MG63 (cell line): ENCODE data around the gene TEX53. TPM values are rescaled to one million over a fixed set of nuclear protein-coding genes. Genes with fewer than 3 reads are reported as not detected.

ENCODE experiments used
- DNase-seq: peaks from one replicate; pipeline ENCODE4 v3.0.0-alpha.2; 2020
- H3K27me3 ChIP-seq: fragments of 250-450 bp; sonication (Bioruptor Pico); 2 replicates; pipeline ENCODE4 v1.5.1; 2020; ENCODE audit warnings: mild to moderate bottlenecking, moderate library complexity
- H3K36me3 ChIP-seq: fragments of 250-450 bp; sonication (Bioruptor Pico); 2 replicates; pipeline ENCODE4 v1.5.1; 2020; ENCODE audit warnings: mild to moderate bottlenecking, moderate library complexity
- H3K4me3 ChIP-seq: fragments of 250-450 bp; sonication (Bioruptor Pico); 2 replicates; pipeline ENCODE4 v1.5.1; 2020; ENCODE audit warnings: mild to moderate bottlenecking, moderate library complexity
- H3K9me3 ChIP-seq: fragments of 250-450 bp; sonication (Bioruptor Pico); 2 replicates; pipeline ENCODE4 v1.5.1; 2020; ENCODE audit warnings: mild to moderate bottlenecking, moderate library complexity
- total RNA-seq: library from RNA; depleted of rRNA; stranded (reverse); fragments of >200 nt; shearing (Covaris generic); gene quantifications from 2 replicates; pipeline ENCODE4 v1.2.3, GENCODE V29; 2014; ENCODE audit warnings: low replicate concordance; rRNA removed

TEX53 gene
- not detected in 2 replicates for total RNA-seq

DNA sequence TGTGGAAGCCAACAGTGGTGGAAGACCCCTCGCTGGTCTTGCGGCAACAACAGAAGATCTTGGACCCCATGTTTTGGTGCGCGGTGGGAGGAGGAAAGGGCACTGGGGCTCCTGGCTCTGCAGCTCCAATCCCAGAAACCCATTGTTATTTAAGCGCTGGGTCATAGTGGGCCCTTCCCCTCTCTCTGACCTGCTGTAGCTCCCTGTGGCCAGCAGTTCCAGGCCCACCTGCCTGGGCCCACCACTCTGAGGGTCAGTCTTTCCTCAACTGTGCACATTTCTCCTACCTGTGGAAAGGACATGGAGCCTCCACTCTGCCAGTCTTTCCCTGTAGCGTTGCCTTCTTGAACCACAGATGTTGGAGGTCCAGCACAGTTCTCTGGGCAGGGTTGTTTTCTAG lies at the start of gene TEX53:
TEX53 (minus strand) TSS at position 101 of the 400 bp plus-strand sequence; CDS start at position 70, 31 bp downstream.
- no peak for DNase-seq
- H3K36me3 ChIP-seq = no peaks in the 10 kb centered on the region
- no peak within 1 kb of the TSS for H3K4me3 ChIP-seq
- H3K9me3 ChIP-seq = no peaks in the 10 kb centered on the region
- no peaks in the 10 kb centered on the region for H3K27me3 ChIP-seq

DNA sequence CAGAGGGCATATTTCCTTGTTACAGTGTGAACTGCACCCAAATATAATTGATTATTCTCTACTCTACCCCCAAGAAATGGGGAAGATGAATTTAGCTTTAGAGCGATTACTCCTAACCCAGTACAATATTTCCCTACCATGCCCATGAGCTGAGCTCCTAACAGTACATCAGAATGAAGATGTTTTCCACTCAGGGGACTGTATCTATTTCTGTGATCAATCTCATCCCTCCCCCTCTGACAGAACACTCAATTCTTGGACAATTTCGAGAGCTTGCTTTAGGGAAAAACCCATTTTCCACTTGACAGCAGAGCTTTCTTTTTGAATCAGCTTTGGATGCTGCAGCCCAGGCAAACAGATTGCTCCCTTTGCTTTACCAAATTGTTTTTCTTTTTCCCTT lies 49.1 kb upstream of the TEX53 start:
- DNase-seq = no peak
- no peak overlapping the region for H3K4me3 ChIP-seq
- H3K27me3 ChIP-seq = no peaks in the 10 kb centered on the region
- H3K36me3 ChIP-seq = no peaks in the 10 kb centered on the region
- no peaks in the 10 kb centered on the region for H3K9me3 ChIP-seq

DNA sequence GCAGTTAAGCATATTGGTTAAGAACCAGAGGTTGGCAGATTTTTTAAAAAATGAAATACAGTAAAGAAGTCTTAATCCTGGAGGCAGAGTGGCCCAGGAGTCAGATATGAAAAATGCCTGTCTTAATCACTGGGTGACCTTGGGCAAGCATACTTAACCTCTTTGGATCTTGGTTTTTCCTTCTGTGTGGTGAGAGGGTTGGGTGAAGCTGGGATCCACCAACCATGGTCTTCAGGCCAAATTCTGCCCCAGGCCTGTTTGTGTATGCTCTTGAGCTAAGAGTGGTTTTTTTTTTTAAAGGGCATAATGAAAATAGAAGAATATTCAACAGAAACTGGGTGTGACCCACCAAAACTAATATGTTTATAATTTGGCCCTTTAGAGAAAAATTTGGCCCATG lies 44.4 kb upstream of the TEX53 start:
- no peaks in the 10 kb centered on the region for H3K36me3 ChIP-seq
- no peak overlapping the region for H3K4me3 ChIP-seq
- H3K9me3 ChIP-seq = no peaks in the 10 kb centered on the region
- DNase-seq = peak; percentile 60
- no peaks in the 10 kb centered on the region for H3K27me3 ChIP-seq

DNA sequence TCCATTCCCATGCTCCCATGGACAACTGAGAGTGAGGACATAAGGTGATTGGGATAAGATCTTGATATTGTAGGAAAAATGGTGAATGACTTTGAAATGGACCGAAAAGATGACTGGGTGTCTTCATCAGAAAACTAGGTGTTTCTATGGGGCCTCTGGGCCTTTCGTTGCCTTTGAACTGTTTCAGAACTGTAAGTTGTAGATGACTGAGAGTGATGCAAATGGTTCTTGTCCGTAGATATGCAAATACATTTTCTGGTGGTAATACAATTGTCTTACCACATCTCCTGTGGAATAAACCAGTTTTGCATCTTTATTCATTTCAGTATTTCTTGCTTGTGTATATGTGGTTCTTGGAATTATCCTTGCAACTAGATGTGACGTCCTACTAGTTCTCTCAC lies 40.3 kb upstream of the TEX53 start:
- DNase-seq = no peak
- Histone ChIP-seq H3K9me3 (no peaks in the 10 kb centered on the region), H3K27me3 (no peaks in the 10 kb centered on the region), H3K4me3 (no peak overlapping the region), H3K36me3 (no peaks in the 10 kb centered on the region)

DNA sequence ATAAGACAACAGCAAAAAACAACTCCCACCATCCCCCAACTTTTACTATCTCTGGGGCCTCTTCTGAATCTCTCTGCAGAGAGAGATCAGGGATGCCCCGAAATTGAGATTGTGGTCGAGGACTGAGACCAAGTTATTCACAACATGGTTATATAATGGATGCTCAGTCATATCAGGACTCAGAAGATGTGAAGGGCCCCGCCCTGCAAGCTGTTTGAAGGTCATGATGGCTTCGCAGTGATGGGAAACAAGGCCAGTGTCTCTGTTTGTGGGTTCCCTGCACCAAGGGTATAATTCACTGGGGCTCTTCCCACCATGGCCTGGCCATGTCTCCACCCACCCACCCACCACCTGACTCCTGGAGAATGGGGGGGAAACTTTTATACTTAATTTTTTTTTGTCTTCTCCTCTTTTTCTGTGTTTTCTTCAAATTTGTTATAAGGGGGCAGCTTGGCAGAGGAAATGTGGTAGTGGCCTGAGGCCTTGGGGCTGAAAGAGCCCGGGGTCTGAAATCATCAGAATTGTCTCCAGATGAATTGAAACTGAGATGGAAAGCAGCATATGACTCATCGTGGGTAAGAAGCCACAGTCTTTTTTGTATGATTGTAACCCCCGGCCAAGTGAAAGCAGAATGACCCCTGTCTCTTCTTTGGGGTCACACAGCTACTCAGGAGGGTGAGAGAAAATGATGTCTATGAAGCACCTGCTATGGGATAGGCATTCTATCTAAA lies 39.4 kb upstream of the TEX53 start:
- no peak for DNase-seq

DNA sequence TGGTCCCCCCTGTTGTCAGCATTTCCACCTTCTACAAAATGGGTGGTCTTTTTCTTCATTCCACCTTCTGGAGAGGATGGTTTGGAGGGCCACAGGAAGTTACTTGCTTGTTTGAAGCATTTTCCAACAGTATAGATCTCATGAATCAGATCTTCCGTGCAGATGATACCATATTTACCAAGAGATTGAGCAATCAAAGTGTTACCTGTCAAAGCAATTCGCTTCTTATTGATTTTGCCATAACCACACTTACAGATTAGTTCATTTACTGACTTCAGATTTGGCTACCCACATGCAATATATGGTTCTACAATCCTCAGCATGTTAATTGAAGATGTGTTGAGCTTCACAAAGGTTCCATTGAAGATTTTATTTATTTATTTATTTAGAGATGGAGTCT lies 38.3 kb upstream of the TEX53 start:
- no peak overlapping the region for H3K4me3 ChIP-seq
- DNase-seq = no peak
- no peaks in the 10 kb centered on the region for H3K27me3 ChIP-seq
- H3K36me3 ChIP-seq = no peaks in the 10 kb centered on the region
- H3K9me3 ChIP-seq = no peaks in the 10 kb centered on the region

More for the DNA sequence above, 39.4 kb upstream of the TEX53 start:
- Histone ChIP-seq H3K9me3 (no peaks in the 10 kb centered on the region), H3K27me3 (no peaks in the 10 kb centered on the region), H3K4me3 (no peak overlapping the region), H3K36me3 (no peaks in the 10 kb centered on the region)

DNA sequence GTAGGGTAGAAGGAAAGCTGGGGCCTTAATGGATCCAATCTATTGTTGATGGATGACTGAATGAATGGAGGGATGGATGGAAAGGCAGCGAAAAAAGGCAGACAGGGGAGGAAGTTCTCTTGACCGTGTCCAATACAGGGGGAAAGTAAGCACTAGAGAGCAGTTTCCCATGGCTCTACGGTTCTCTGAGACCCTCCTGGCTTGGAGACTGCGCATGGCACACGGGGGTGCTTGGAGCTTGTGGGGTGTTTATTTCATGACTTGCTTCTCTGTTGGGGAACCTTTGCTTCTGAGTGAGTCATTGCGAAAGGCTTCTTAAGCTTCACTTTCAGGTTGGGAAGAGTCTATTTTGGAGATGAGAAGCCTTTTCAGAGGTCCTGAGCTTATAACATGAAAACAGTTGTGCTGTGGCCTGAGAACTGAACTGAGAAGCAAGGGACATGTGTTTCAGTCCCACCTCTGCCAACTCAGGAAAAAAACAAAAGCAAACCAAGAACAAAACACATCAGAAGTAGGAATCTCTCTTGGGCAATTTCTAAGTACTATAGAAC lies 37.2 kb upstream of the TEX53 start:
- no peak overlapping the region for H3K4me3 ChIP-seq
- H3K9me3 ChIP-seq = no peaks in the 10 kb centered on the region
- no peak for DNase-seq
- H3K36me3 ChIP-seq = no peaks in the 10 kb centered on the region
- no peaks in the 10 kb centered on the region for H3K27me3 ChIP-seq

DNA sequence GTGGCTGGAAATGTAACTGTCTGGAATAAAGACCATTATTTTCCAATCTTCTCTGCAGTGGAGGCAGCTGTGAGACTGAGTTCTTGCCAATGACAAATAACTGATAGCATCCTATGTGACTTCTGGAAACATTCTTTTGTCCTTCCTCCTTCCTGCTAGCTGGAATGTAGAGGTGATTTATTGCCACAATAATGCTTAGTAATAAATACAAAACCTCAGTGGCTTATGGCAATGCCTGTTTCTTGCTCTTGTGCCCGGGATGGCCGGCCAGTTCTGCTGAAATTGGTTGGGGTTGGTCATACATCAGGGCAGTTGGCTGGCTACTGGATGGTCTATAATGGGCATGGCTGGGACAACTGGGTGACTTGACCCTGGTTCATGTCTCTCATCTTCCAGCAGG lies 36.5 kb upstream of the TEX53 start:
- Histone ChIP-seq H3K36me3 (no peaks in the 10 kb centered on the region), H3K27me3 (no peaks in the 10 kb centered on the region), H3K9me3 (no peaks in the 10 kb centered on the region), H3K4me3 (no peak overlapping the region)
- DNase-seq = peak; percentile 65

DNA sequence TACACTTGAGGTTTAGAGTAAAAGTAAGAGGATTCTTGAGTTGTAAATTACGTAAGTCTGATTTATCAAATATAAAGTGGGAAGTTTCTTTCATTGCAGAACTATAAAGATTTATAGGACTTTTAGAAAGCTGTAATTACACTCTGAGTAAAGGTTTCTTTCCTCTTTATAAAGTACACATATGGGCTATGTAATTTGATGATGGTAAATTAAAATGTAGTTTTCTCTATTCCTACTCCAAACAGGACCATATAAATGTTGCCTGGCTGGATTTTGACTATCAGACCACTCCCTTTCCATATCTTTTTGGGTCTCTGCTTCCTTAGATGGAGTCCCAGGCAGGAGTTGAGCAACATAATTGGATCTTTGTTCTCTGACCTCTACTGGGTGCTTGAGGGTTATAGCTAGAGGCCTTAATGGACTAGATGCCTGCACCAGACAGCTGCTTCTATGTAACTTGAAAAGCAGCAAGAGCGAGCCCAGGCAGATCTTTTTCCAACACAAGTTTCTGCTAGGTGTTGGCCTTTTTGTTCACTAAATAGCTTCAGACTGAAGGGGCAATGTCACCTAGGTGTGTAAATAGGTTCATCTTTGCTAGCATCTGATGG lies 35.7 kb upstream of the TEX53 start:
- Histone ChIP-seq H3K4me3 (no peak overlapping the region), H3K9me3 (no peaks in the 10 kb centered on the region), H3K27me3 (no peaks in the 10 kb centered on the region), H3K36me3 (no peaks in the 10 kb centered on the region)
- DNase-seq = no peak

DNA sequence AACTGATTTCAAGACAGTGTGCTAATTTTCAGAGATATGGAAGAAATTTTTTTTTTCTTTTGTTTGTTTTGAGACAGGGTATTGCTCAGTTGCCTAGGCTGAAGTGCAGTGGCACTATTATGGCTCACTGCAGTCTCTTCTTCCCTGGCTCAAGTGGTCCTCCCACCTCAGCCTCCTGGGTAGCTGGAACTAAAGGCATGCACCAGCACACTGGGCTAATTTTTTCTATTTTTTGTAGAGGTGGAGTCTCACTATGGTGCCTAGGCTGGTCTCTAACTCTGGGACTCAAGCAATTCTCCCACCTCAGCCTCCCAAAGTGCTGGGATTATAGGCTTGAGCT lies 34.3 kb upstream of the TEX53 start:
- H3K27me3 ChIP-seq = no peaks in the 10 kb centered on the region

DNA sequence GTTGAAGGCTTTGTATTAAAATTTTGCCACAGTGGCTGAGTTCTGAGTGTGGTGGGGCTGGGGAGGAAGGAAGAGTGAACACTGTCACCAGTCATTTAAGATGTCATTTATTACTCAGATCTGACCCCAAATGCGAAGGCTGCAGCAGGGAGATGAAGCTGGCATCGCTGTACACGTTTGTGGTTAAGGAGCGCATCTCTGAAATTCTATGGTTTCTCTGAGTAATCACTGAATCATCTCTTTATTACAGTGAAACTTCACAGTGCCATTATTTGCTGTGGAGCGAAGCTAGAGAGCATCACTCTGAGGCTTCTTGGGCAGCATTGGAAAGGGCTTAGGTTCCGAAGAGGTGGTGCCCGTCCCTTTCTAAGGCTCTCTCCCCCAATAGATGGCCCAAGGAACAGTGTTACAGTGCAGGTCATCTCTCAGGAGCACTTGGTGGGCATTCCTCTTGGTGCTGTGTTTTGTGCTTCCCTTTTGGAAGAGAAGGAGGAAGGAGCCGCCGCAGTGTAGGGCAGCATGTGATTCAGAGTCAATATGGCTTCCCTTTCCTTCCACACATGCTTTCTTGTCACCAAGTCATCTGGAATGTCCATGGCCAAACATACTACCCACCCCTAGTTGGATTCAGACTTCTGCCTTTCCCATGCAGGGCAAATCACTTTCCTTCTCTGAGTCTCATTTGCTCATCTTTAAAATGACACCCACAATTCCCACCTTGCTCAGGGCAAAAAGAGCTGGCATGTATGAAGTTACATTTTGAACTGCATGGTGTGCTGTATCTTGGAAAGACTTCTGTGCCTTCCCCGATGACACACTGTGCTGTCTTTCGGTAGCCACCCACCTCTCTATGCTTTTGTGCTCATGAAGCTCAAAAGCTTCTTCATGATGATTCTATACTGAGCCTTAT lies 33.7 kb upstream of the TEX53 start:
- H3K27me3 ChIP-seq = no peaks in the 10 kb centered on the region
- peak; percentile 73 for DNase-seq
- H3K4me3 ChIP-seq = no peak overlapping the region
- no peaks in the 10 kb centered on the region for H3K36me3 ChIP-seq
- peaks cover 2% of the 10 kb centered on the region; the same call in 1 of the 2 replicates for H3K9me3 ChIP-seq

More for the DNA sequence above, 34.3 kb upstream of the TEX53 start:
- Histone ChIP-seq H3K9me3 (0 out of 2 replicates have a peak, but pooled peaks cover 2% of the 10 kb centered on the region), H3K36me3 (no peaks in the 10 kb centered on the region), H3K4me3 (no peak overlapping the region)
- DNase-seq = no peak

DNA sequence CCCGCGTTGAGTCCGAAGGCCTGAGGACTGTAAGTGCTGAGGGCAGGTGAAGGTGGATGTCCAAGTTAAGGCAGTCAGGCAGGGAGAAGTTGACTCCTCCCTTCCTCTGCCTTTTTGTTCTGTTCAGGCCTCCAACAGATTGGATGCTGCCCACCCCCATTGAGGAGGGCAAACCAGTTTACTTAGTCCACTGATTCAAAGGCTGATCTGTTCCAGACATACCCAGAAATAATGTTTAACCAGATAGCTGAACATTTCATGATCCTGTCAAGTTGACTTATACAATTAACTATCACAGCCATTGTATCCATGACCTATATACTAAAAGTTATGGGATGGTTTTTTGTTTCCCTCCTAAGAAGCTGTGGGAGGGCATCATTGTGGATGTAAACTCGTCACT lies 32.7 kb upstream of the TEX53 start:
- Histone ChIP-seq H3K27me3 (no peaks in the 10 kb centered on the region), H3K9me3 (peaks cover 9% of the 10 kb centered on the region), H3K36me3 (no peaks in the 10 kb centered on the region), H3K4me3 (no peak overlapping the region)
- DNase-seq = no peak

DNA sequence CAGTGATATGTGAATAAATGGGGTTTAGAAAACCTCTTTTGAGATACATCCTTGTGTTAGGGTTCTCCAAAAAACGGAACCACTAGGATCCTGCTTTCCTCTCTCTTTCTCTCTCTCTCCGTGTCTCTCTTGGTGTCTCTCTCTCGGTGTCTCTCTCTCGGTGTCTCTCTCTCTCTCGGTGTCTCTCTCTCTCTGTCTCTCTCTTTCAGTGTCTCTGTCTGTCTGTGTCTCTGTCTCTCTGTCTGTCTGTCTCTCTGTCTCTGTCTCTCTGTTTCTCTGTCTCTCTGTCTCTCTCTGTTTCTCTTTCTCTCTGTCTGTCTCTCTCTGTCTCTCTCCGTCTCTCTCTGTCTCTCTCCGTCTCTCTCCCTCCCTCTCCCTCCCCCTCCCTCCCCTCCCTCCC lies 32.2 kb upstream of the TEX53 start:
- Histone ChIP-seq H3K4me3 (no peak overlapping the region), H3K9me3 (peaks cover 9% of the 10 kb centered on the region), H3K27me3 (no peaks in the 10 kb centered on the region), H3K36me3 (no peaks in the 10 kb centered on the region)
- no peak for DNase-seq

DNA sequence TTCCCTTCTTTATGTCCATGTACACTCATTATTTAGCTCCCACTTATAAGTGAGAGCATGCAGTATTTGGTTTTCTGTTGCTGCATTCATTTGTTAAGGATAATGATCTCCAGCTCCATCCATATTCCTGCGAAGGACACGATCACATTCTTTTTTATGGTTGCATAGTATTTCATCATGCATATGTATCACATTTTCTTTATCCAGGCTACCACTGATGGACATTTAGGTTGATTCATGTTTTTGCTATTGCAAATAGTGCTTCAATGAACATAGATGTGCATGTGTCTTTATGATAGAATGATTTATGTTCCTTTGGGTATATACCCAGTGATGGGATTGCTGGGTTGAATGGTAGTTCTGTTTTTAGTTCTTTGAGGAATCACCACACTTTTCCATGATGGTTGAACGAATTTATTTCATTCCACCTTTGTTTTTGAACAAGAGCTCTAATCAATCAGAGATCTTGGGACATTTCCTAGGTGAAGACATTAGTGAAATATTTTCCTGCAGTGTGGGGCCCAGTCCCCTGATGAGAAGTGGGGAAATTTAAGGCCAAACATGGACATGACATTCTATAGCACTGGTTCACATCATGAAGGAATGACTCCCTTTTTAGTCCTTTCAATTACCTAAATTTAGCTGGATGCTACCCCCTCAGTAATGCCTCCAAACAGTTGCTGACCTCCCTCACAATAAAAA lies 31.5 kb upstream of the TEX53 start:
- Histone ChIP-seq H3K4me3 (no peak overlapping the region), H3K9me3 (peaks cover 9% of the 10 kb centered on the region), H3K36me3 (no peaks in the 10 kb centered on the region), H3K27me3 (no peaks in the 10 kb centered on the region)
- DNase-seq = no peak

DNA sequence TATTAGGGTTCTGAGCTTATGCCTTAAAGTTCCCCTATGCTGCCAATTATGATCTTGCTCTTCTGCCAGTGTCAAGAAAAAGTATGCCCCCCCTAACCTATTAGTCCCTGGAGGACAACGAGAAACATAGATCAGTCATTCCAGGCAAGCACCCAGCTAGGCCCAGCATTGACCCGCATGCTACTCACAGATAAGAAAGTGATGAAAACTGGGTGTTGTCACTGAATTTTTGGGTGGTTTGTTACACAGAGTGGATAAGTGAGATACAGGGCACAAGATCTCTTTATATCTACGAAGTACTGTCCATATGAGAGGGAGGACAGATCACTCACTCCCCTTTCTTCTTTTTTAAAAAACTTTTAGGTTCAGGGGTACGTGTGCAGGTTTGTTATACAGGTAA lies 30.8 kb upstream of the TEX53 start:
- Histone ChIP-seq H3K4me3 (no peak overlapping the region), H3K9me3 (peaks cover 9% of the 10 kb centered on the region), H3K27me3 (no peaks in the 10 kb centered on the region), H3K36me3 (no peaks in the 10 kb centered on the region)
- DNase-seq = no peak

DNA sequence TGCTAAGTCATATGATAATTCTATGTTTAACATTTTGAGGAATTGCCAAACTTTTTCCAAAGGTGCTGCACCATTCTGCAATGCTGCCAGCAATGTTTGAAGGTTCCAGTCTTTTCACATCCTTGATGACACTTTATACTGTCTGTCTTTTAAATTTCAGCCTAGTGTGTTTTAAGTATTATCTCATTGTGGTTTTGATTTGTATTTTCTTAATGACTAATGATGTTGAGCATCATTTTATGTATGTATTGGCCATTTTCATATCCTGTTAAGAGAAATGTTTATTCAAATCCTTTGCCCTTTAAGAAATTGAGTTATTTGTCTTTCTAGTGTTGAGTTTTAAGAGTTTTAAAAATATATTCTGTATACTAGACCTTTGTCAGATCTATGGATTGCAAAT lies 29.4 kb upstream of the TEX53 start:
- DNase-seq = no peak
- H3K4me3 ChIP-seq = no peak overlapping the region
- peaks cover 9% of the 10 kb centered on the region for H3K9me3 ChIP-seq
- H3K36me3 ChIP-seq = no peaks in the 10 kb centered on the region
- H3K27me3 ChIP-seq = no peaks in the 10 kb centered on the region
